HepG2 (cell line): Measurements from ENCODE around the gene SLFN14. TPM values are rescaled to one million over a fixed set of nuclear protein-coding genes. Genes with fewer than 3 reads are reported as not detected.

Experiments used
- ARHGAP35 ChIP-seq: sonication (generic); formaldehyde crosslinking; IDR thresholded peaks from 2 replicates; pipeline ENCODE4 v1.9.0; 2022; ENCODE audit warnings: mild to moderate bottlenecking, inconsistent platforms, moderate library complexity, missing genetic modification reagents, borderline replicate concordance
- ATF7 ChIP-seq, 2 experiments: fragments of 450-650 bp in 1 of 2; sonication (generic) in 1 of 2; formaldehyde crosslinking in 1 of 2; IDR thresholded peaks; 2 replicates each; pipeline versions ENCODE4 v1.4.0 to v1.6.1; 2016 to 2020; ENCODE audit warnings: antibody characterized with exemption in 1 of 2, mild to moderate bottlenecking in 1 of 2, missing genetic modification reagents in 1 of 2
- BORCS8-MEF2B ChIP-seq: sonication (generic); formaldehyde crosslinking; IDR thresholded peaks from 2 replicates; pipeline ENCODE4 v1.8.0; 2022; ENCODE audit warnings: mild to moderate bottlenecking, missing genetic modification reagents
- CBX5 ChIP-seq: sonication (generic); formaldehyde crosslinking; IDR thresholded peaks from 2 replicates; pipeline ENCODE4 v1.4.0; 2020; ENCODE audit warnings: missing genetic modification reagents, borderline replicate concordance
- MED1 ChIP-seq: sonication (generic); formaldehyde crosslinking; IDR thresholded peaks from 2 replicates; pipeline ENCODE4 v1.4.0; 2020; ENCODE audit warnings: missing genetic modification reagents
- MTF2 ChIP-seq: sonication (generic); formaldehyde crosslinking; IDR thresholded peaks from 2 replicates; pipeline ENCODE4 v1.5.0; 2020; ENCODE audit warnings: missing genetic modification reagents, borderline replicate concordance
- NR2F6 ChIP-seq, 2 experiments: IDR thresholded peaks; 2 replicates each; pipeline ENCODE4 v1.6.1; 2016; ENCODE audit warnings: antibody characterized with exemption in 1 of 2, mild to moderate bottlenecking in 1 of 2
- PLRG1 ChIP-seq: fragments of 450-650 bp; conservative IDR thresholded peaks from 2 replicates; pipeline ENCODE4 v1.6.1; 2016
- PRMT3 ChIP-seq: sonication (generic); formaldehyde crosslinking; IDR thresholded peaks from 2 replicates; pipeline ENCODE4 v1.8.1; 2022; ENCODE audit warnings: low read depth, mild to moderate bottlenecking, moderate library complexity, missing genetic modification reagents, borderline replicate concordance
- RARG ChIP-seq: sonication (generic); formaldehyde crosslinking; IDR thresholded peaks from 2 replicates; pipeline ENCODE4 v1.4.0; 2020; ENCODE audit warnings: low read depth, mild to moderate bottlenecking, missing genetic modification reagents
- TBP ChIP-seq: sonication (generic); formaldehyde crosslinking; IDR thresholded peaks from 2 replicates; pipeline ENCODE4 v1.5.0; 2020; ENCODE audit warnings: missing genetic modification reagents
- XRCC5 ChIP-seq: fragments of 200-400 bp; formaldehyde crosslinking; optimal IDR thresholded peaks from 2 replicates; pipeline ENCODE3; 2017; ENCODE audit warnings: mild to moderate bottlenecking, low read length
- ZC3H4 ChIP-seq: sonication (generic); formaldehyde crosslinking; IDR thresholded peaks from 2 replicates; pipeline ENCODE4 v1.4.0; 2020; ENCODE audit warnings: missing genetic modification reagents, borderline replicate concordance
- ZNF282 ChIP-seq: fragments of 450-650 bp; IDR thresholded peaks from 2 replicates; pipeline ENCODE4 v1.6.1; 2018; ENCODE audit not compliant: partially characterized antibody
- ZNF709 ChIP-seq: sonication (generic); formaldehyde crosslinking; IDR thresholded peaks from 2 replicates; pipeline ENCODE4 v1.5.0; 2020; ENCODE audit warnings: mild to moderate bottlenecking, missing genetic modification reagents
- polyA plus RNA-seq, 8 experiments: library from polyadenylated mRNA; depleted of rRNA in 3 of 8; stranded (reverse) in 7 of 8; unstranded in 1 of 8; fragments of >200 nt; fragmentation: Illumina TruSeq in 4 of 8; extraction: Trizol in 4 of 8; gene quantifications; 2 replicates each; pipeline versions ENCODE4 v1.2.1 to v1.2.3, GENCODE V29; 2011 to 2016; ENCODE audit warnings: low read depth in 4 of 8, missing spikeins in 1 of 8, mixed read lengths in 1 of 8; ENCODE audit not compliant: insufficient read depth in 1 of 8
- total RNA-seq, 5 experiments: library from RNA; depleted of rRNA; stranded (reverse); fragments of >200 nt; fragmentation: Illumina TruSeq; extraction: Trizol; gene quantifications; 2 replicates each; pipeline ENCODE4 v1.2.3, GENCODE V29; 2016; ENCODE audit warnings: low read depth in 1 of 5
- TF ChIP-seq, protein P1 (sequence below): IDR thresholded peaks from 2 replicates; pipeline ENCODE4 v1.6.1; 2016; ENCODE audit warnings: low read depth, missing genetic modification reagents, missing compliant biosample characterization

Gene SLFN14
- total and polyA plus RNA-seq, 2 of the 13 experiments (the other 11 are each of a cell fraction or from before 2014, with no cell fraction given), result not detected

DNA sequence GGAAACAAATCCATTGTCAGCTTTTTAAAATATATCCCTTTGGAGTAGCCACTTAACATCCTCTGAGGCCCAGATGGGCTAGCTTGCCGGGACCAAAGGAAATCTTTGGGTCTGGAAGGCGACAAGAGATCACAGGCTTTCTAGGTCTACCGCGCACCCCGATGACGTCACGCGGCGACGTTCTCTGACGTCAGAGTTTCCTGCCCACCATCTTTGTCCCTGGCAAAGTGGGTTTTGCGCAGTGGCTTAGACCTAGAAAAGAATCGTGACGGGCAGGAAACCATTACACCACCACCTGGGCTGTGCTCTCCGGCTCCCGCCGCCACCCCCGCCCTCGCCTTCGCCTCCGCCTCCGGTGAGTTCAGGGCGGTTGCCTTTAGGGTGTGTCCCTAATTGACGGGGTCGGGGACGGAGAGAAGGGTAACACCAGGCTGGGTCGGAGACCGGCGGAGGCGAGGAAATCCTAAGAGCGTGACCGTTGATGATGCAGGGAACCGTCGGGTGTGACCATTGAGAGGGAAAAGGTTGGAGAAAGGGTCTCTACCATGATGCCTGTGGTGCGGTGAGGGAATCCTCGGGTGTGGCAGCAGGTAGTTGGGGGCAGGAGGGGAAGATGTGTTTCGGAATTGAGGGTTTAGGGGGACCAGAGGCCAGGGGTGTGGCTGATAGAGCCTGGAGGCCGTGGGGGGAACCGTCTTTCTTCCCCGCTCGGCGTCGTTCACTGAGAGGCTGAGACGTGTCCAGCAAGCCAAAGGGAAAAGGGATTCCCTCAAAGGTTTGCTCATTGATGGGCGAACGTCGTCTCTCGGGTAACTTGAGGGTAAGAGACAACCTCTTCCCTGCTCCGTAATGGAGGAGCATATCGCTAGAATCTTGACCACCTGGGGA lies 26.7 kb upstream of the SLFN14 start, which contains the start of gene AP2B1 (continued):
- TF ChIP-seq, protein P1, sequence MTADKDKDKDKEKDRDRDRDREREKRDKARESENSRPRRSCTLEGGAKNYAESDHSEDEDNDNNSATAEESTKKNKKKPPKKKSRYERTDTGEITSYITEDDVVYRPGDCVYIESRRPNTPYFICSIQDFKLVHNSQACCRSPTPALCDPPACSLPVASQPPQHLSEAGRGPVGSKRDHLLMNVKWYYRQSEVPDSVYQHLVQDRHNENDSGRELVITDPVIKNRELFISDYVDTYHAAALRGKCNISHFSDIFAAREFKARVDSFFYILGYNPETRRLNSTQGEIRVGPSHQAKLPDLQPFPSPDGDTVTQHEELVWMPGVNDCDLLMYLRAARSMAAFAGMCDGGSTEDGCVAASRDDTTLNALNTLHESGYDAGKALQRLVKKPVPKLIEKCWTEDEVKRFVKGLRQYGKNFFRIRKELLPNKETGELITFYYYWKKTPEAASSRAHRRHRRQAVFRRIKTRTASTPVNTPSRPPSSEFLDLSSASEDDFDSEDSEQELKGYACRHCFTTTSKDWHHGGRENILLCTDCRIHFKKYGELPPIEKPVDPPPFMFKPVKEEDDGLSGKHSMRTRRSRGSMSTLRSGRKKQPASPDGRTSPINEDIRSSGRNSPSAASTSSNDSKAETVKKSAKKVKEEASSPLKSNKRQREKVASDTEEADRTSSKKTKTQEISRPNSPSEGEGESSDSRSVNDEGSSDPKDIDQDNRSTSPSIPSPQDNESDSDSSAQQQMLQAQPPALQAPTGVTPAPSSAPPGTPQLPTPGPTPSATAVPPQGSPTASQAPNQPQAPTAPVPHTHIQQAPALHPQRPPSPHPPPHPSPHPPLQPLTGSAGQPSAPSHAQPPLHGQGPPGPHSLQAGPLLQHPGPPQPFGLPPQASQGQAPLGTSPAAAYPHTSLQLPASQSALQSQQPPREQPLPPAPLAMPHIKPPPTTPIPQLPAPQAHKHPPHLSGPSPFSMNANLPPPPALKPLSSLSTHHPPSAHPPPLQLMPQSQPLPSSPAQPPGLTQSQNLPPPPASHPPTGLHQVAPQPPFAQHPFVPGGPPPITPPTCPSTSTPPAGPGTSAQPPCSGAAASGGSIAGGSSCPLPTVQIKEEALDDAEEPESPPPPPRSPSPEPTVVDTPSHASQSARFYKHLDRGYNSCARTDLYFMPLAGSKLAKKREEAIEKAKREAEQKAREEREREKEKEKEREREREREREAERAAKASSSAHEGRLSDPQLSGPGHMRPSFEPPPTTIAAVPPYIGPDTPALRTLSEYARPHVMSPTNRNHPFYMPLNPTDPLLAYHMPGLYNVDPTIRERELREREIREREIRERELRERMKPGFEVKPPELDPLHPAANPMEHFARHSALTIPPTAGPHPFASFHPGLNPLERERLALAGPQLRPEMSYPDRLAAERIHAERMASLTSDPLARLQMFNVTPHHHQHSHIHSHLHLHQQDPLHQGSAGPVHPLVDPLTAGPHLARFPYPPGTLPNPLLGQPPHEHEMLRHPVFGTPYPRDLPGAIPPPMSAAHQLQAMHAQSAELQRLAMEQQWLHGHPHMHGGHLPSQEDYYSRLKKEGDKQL (CRISPR knock-in tag), result no peak
- TF ChIP-seq XRCC5, result peak; percentile 13
- TF ChIP-seq ZC3H4 (CRISPR knock-in tag), result no peak
- peak; percentile 93 for TF ChIP-seq CBX5 (CRISPR knock-in tag)
- no peak for TF ChIP-seq PRMT3 (CRISPR knock-in tag)
- TF ChIP-seq BORCS8-MEF2B (CRISPR knock-in tag), result 0 out of 2 replicates have a peak, but pooled peaks have one; percentile 13
- TF ChIP-seq ZNF709, result no peak
- TF ChIP-seq MED1 (CRISPR knock-in tag), result peak; percentile 54; the same call in 1 of the 2 replicates
- TF ChIP-seq PLRG1, result no peak
- TF ChIP-seq NR2F6 (IDR thresholded peaks at IDR 0.05), result no peak
- TF ChIP-seq NR2F6 (CRISPR knock-in tag; IDR thresholded peaks at IDR 0.05), result peak; percentile 63; the same call in 1 of the 2 replicates
- TF ChIP-seq ATF7 (IDR thresholded peaks at IDR 0.05), result peak; percentile 99
- peak; percentile 90 for TF ChIP-seq ATF7 (CRISPR knock-in tag; IDR thresholded peaks at IDR 0.05)
- no peak for TF ChIP-seq RARG (CRISPR knock-in tag)
- TF ChIP-seq MTF2 (CRISPR knock-in tag), result no peak
- no peak for TF ChIP-seq ZNF282
- 0 out of 2 replicates have a peak, but pooled peaks have one; percentile 56 for TF ChIP-seq ARHGAP35
- 0 out of 2 replicates have a peak, but pooled peaks have one; percentile 62 for TF ChIP-seq TBP (CRISPR knock-in tag)
